ENCODE data around the gene GGT6.

- no peak for TF ChIP-seq CTCF (IDR thresholded peaks at IDR 0.05)
- TF ChIP-seq POLR2A (IDR thresholded peaks at IDR 0.05), result no peak
- TF ChIP-seq EP300 (IDR thresholded peaks at IDR 0.05), result no peak
These were observed 16.4 kb upstream of the GGT6 start for GRCh38 chr17:4576729-4577322.

All from tibial nerve (tissue), 4 donors.